Stimulated activated CD4-positive, alpha-beta T cell treated with anti-CD3 and anti-CD28 coated beads, Interleukin-1b, Interleukin-23, amount 100 ng/mL, for 1 hour (primary cell): ENCODE measurements around the gene LINGO1.

ENCODE experiments used
- DNase-seq, 2 donors: peaks; one replicate each; pipeline ENCODE4 v3.0.0-alpha.2; 2020; ENCODE audit warnings: low read depth in 2 of 2

LINGO1 gene

DNA sequence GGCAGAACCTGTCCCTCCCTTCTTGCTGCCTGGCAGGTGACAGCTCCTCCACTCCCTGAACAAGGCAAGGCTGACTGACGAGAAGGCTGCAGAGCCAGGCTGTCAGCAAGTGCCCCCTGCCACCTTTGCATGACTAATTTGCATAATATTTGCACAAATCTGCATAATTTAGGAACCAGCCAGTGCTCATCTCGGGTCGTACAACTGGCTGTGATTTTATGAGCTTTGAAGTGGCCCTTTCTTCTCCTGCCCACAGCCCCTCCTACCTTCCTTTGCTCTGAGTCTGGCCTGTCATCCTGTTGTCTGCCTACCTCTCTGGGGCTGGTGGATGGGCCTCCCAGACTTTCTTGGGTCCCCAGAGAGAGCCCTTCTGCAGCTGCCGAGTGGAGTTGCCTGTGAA, 58.9 kb downstream of the LINGO1 start:
- DNase-seq: no peak

DNA sequence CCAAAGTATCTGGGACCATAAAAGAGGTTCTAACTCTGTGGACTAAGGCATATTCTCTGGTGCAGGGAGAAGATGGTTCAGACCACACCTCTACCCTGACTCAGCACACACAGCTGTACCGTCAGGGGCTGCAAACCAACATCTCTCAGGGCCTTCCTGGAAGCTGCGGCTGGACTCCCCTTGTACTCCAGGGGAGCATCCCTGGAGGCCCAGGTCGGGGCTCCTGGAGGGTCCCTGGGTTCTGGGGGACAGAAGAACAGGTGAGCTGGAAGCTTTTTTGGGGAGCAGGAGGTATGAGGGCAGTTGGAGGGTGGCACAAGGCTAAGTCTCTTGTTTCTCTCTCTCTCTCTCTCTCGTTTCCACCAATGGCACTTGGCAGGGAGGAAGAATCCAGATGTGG, 60.5 kb downstream of the LINGO1 start:
- DNase-seq: no peak

DNA sequence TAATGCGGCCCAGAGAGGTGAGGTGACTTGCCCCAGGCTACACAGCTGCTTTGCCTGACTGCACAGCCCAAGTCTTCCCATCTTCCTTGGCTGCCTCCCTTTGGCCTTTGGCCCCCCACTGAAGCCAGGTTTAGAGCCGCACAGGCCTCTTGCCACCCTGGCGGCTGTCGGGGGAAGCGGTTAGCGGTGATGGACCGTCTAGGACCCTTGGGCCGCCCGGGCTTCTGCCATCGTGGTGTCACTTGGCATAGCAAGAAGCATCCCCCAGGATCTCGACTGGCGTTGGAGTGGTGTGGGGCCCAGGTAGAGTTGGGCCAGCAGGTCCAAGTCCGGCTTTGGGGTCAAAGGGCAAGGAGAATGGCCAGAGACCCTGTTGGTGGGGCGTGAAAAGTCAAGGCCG, 61.0 kb downstream of the LINGO1 start:
- no peak for DNase-seq

DNA sequence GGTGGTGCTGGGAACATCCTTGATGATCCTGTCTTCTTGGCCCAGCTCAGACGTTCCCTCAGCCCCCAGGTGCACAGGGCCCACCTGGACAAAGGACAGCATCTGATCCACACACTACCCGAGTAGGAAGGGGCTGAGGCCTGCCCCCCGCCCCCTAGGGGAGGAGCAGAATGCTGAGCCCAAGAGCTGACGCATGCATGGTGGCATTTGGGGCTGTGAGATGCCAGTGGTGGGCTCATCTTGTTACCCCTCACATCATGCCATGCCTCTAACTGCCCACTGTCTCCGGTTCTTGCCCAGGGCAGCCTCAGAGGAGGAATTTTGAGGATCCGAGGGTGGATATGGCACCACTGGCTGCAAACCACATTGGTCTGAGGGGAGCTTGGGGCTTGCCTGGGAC, 61.5 kb downstream of the LINGO1 start:
- no peak for DNase-seq

DNA sequence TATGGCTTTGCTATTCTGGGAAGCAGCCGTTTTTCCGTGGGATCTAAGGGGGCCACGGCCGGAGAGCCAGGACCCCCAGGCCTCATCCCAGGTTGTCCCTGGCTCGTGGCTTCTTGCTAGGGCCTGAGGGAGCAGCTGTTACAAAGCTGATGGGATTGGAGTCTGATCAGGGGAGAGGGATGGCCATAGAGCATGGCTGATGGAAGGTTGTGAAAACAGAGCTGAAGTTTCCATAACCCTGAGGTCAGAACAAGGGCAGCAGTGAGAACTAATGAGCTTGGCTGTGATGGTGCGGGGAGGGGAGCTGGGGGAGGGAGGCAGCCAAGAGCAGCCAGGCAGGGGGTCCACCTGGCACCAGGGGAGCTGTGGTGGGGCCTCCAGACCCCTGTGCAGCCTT, 63.0 kb downstream of the LINGO1 start:
- no peak for DNase-seq

DNA sequence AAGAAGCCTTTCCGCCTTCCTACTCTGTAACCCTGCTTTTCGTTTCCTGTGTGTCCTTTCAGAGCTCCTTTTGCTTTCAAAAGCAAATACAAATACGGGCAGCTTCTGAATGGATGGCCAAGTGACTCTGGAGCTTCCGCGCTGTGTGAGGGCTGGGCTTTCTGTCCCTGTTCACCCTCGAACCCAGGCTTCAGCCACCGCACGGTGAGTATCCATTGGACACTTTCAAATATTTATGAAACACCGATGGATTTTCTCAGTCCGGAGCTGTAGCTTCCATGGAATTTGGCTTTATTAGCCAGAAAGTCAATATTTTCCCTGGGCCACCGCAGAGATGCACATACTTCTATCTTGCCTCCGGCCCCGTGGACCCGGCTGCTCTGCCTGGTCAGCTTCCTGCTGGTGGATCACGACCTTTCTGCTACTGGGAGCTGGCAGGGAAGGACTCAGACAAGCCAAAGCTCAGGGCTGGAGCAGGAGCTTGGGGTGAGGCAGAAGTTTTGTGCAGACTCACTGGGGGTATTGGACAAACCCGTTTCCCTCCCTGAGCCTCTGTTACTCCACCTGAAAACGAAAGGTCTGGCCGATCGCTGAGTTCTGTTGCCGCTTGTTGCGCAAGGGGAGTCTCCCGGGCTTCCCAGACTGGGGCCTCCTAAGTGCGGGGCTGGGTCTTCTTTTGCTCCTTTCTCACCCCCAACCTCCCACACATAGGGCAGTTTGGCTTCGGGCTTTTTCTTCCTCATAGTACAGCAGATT, 63.6 kb downstream of the LINGO1 start:
- DNase-seq: no peak

DNA sequence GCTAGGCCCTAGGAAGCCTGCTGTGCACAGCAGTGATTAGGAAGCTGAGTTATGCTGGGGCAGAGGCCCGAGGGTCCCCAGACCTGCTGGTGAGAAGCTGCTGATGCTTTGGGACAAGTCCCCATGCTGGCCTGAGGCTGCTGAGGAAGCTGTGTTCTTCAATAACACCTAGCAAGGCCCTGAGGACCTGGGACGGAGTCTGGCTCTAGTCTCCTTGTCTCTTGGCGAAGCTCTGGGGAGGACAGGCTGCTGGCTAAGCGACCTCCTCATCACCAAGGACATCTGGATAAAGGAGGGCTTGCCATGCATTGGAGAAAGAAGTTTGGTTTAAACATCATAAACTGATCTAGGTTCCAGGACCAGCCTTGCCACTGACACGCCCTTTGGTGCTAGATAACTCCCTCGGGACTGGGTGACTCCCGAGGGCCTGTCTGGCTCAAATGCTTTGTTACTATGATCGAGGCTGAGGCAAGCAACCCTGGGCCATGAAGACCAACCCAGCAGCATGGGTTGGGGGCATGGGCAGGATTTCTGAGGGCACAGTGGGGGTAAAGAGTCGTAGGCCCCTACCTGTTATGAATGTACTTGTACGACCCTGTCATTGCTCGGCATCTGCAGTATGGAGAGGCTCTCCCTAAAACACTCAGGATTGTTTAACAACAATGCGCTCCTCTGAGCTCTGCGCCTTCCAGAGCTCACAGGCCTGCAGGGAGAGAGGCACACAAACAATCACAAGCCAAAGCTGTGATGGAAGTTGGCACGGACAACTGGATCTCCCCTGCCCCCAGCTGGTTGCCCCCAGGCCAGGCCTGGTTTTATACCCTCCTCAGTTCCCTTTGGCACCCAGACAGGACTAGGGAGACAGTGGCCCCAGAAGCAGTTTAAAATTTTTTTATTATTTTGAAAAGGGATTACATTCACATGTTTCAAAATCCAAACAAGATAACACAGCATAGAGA, 64.4 kb downstream of the LINGO1 start:
- DNase-seq: no peak

DNA sequence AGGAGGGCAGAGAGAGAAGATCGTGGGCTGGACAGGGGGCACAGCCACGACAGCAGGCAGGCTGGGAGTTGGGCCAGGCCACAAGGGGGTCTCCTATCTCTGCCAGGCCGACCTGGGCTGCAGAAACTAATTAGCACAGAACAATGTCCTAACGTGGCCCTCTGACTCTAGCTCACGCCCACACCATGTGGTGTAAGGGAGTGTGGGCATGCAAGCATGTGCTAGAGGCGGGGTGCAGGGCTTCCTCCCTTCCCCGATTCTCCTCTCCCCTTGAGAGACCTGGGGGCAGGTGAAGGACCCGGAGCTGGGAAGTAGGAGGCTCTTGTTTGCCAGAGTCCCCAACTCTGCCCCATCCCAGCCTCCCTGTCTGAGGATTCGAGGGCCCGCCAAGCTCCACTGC, 65.5 kb downstream of the LINGO1 start:
- no peak for DNase-seq

DNA sequence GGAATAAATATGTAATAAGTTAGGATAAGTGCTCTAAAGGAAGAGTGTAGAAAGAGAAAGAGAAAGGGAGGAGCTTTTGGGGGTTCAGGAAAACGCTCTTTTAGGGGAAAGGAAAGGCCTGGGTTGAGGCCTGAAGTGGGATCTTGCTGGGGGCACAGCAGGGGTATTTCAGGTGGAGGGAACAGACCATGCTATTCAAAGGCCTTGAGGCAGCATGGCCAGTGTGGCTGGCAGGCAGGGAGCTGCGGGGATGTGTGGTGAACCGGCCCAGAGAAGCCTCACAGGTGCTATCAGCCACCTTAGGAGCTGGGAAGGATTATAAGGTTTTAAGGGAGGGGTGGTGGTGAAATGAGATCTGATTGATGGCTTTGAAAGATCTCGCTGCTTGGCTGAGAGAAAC, 66.6 kb downstream of the LINGO1 start:
- DNase-seq: no peak

DNA sequence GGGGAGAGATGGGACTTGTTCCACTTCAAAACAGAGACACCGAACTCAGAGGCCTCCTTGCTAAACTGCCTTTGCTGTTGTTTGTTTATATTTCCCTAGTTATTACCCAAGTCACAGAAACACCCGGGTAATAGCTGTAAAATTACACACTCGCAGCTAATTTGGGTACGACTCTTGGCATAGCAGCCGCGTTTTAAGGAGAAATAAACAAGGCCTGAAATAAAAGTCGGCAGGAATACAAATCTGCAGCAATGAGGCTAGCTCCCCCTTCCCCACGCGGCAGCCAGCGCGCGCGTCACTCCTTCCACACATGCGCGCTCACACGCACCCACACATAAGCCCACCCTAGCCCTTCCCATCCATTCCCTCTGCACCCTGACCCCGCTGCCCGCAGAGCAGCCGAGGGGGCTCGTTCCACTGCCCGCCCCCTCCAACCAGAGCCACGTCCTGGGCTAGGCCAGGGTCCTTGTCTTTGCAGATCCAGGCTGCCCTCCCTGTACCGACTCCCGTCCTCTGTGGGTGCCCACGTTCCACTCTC, 67.3 kb downstream of the LINGO1 start:
- DNase-seq: no peak

DNA sequence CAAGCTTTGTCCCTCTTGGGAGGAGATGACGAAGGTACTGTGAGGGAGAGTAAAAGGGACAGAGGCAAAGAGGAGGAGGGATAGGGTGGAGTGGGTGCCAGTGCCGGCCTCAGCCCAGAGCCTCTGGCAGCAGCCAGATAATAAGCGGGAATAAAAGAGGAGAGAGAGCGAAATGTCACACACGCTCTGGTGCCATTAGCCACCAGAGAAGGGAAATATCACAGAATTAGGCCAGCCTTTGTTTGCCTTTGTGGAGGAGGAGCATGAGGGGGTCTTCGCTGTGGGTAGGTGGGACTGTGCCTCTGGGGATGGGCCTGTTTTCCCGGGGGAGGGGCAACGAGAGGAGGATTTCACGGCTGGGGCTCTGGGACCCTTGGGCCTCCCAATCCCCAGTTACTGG, 67.8 kb downstream of the LINGO1 start:
- no peak for DNase-seq

DNA sequence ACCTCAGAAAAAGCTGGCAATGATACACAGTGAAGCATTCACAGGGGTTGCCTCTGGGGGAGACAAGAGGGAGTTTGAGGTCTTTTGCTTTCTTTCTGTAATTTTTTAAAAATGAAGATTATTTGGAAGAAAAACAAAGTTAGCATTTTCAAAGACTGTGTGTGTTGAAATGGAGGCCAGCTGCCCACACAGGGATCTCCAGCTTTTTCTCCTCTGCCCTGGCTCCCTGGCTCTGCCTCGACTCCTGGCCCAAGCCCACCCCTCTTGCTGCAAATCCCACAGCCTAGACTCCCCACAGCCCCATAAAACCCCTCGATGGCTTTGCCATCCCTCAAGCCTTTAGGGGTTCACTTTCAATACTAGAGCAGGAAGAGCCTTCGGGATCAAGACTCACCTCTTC, 68.4 kb downstream of the LINGO1 start:
- DNase-seq: no peak

DNA sequence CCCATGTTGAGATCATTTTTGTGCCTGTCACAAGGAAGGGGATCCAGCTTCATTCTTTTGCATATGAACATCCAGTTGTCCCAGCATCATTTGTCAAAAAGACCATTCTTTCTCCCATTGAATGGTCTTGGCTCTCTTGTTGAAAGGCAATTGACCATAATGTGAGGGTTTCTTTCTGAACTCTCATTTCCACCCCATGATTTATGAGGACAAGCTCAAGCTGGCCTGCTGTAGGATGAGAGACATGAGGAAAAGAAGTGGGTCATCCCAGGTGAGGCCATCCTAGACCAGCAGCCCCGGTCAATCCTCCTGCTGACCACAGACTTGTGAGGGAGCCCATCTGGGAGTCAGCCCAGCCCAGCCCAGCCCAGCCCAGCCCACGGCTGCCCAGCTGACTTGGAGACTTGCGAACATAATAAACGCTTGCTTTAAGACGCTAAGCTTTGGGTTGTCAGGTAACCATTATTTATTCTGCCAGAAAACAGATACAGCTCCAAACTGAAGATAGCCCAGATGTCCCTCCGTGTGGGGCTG, 69.0 kb downstream of the LINGO1 start:
- no peak for DNase-seq
